PFSK-1 (cell line): Measurements from ENCODE around the gene TLN1.

ENCODE experiments used
- FOXP2 ChIP-seq: optimal IDR thresholded peaks from 2 replicates; pipeline ENCODE3; 2011; ENCODE audit warnings: borderline replicate concordance, control low read depth, inconsistent platforms; ENCODE audit not compliant: insufficient read depth; ENCODE audit errors: extremely low read length, extremely low read depth
- POLR2AphosphoS5 ChIP-seq: IDR thresholded peaks from 2 replicates; pipeline ENCODE4 v1.6.1; 2012; ENCODE audit warnings: low read depth, mild to moderate bottlenecking, control low read depth, low read length, moderate library complexity
- SIN3A ChIP-seq: IDR thresholded peaks from 2 replicates; pipeline ENCODE4 v1.6.1; 2012; ENCODE audit warnings: mild to moderate bottlenecking, low read length, moderate library complexity, borderline replicate concordance; ENCODE audit not compliant: insufficient read depth
- TAF1 ChIP-seq: IDR thresholded peaks from 2 replicates; pipeline ENCODE4 v1.6.1; 2012; ENCODE audit warnings: low read length, control low read depth, borderline replicate concordance; ENCODE audit not compliant: insufficient read depth
- TF ChIP-seq, protein P1 (sequence below), 2 experiments: IDR thresholded peaks; 2 replicates each; pipeline versions ENCODE4 v1.6.1 to v1.8.0; 2011 to 2012; ENCODE audit warnings: low read depth in 2 of 2, low read length in 2 of 2, control low read depth in 1 of 2, inconsistent platforms in 1 of 2, mild to moderate bottlenecking in 1 of 2, moderate library complexity in 1 of 2; ENCODE audit not compliant: insufficient read depth in 1 of 2

DNA sequence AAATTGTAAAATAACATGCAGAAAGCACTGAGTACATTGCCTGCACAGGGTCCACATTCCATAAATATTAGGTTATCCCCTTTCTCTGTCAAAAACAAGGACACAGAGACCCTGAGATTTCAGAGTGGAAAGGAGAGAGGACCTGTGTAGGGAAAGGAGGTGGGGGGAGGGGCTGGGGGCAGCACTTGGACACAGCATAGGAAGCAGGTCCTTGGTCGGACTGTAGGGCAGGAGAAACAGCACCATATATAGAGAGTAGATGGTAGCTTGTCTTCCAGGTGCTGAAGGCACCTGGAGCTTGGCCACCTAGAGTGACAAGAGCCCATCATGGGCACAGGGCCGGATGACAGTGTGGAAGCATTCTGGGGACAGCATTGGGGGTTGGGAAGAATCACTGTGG is 44.7 kb downstream of the TLN1 start:
- TF ChIP-seq POLR2AphosphoS5 (no peak), TAF1 (no peak), SIN3A (no peak), FOXP2 (no peak)
- TF ChIP-seq, protein P1, sequence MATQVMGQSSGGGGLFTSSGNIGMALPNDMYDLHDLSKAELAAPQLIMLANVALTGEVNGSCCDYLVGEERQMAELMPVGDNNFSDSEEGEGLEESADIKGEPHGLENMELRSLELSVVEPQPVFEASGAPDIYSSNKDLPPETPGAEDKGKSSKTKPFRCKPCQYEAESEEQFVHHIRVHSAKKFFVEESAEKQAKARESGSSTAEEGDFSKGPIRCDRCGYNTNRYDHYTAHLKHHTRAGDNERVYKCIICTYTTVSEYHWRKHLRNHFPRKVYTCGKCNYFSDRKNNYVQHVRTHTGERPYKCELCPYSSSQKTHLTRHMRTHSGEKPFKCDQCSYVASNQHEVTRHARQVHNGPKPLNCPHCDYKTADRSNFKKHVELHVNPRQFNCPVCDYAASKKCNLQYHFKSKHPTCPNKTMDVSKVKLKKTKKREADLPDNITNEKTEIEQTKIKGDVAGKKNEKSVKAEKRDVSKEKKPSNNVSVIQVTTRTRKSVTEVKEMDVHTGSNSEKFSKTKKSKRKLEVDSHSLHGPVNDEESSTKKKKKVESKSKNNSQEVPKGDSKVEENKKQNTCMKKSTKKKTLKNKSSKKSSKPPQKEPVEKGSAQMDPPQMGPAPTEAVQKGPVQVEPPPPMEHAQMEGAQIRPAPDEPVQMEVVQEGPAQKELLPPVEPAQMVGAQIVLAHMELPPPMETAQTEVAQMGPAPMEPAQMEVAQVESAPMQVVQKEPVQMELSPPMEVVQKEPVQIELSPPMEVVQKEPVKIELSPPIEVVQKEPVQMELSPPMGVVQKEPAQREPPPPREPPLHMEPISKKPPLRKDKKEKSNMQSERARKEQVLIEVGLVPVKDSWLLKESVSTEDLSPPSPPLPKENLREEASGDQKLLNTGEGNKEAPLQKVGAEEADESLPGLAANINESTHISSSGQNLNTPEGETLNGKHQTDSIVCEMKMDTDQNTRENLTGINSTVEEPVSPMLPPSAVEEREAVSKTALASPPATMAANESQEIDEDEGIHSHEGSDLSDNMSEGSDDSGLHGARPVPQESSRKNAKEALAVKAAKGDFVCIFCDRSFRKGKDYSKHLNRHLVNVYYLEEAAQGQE (IDR thresholded peaks at IDR 0.05; ENCODE audit: insufficient read depth in 1 of 2, low read depth in 2 of 2, low read length in 2 of 2), result no peak
